RWPE2 (cell line): ENCODE measurements around the gene ARHGAP9.
"Not testable (repeated sequence)": the region's sequence is repeated elsewhere in the genome, so short reads cannot be mapped to it uniquely, and the experiment has no call there.

Experiments used
- ATAC-seq: fragments of 200-7000 bp; cut with Tn5 transposase; 3 replicates; pipeline ENCODE4 v1.9.1; 2021; ENCODE audit warnings: low read depth
- DNase-seq: peaks from one replicate; pipeline ENCODE4 v3.0.0-alpha.2; 2020; ENCODE audit warnings: low spot score
- H3K27ac ChIP-seq: fragments of 450-650 bp; 2 replicates; pipeline ENCODE4 v1.5.1; 2017; ENCODE audit warnings: mild to moderate bottlenecking; ENCODE audit not compliant: poor library complexity, severe bottlenecking
- H3K27me3 ChIP-seq: fragments of 250-450 bp; sonication (Bioruptor Pico); 2 replicates; pipeline ENCODE4 v1.5.1; 2021; ENCODE audit warnings: mild to moderate bottlenecking, moderate library complexity; ENCODE audit not compliant: insufficient read depth, poor library complexity, severe bottlenecking
- H3K36me3 ChIP-seq: fragments of 250-450 bp; sonication (Bioruptor Pico); 2 replicates; pipeline ENCODE4 v1.5.1; 2020; ENCODE audit warnings: low read depth, mild to moderate bottlenecking, moderate library complexity
- H3K4me1 ChIP-seq: fragments of 250-450 bp; sonication (Bioruptor Pico); 2 replicates; pipeline ENCODE4 v1.5.1; 2021; ENCODE audit warnings: mild to moderate bottlenecking, moderate library complexity; ENCODE audit not compliant: insufficient read depth, poor library complexity, severe bottlenecking
- H3K4me3 ChIP-seq: fragments of 250-450 bp; sonication (Bioruptor Pico); 2 replicates; pipeline ENCODE4 v1.5.1; 2021; ENCODE audit warnings: mild to moderate bottlenecking, moderate library complexity; ENCODE audit not compliant: severe bottlenecking
- H3K9me3 ChIP-seq: fragments of 250-450 bp; sonication (Bioruptor Pico); 2 replicates; pipeline ENCODE4 v1.5.1; 2021; ENCODE audit warnings: mild to moderate bottlenecking, moderate library complexity; ENCODE audit not compliant: severe bottlenecking
- TF ChIP-seq, protein P1 (sequence below): fragments of 450-650 bp; IDR thresholded peaks from one replicate; pipeline ENCODE4 v1.5.1; 2017; ENCODE audit warnings: mild to moderate bottlenecking, moderate library complexity; ENCODE audit not compliant: poor library complexity, severe bottlenecking

Gene ARHGAP9

DNA sequence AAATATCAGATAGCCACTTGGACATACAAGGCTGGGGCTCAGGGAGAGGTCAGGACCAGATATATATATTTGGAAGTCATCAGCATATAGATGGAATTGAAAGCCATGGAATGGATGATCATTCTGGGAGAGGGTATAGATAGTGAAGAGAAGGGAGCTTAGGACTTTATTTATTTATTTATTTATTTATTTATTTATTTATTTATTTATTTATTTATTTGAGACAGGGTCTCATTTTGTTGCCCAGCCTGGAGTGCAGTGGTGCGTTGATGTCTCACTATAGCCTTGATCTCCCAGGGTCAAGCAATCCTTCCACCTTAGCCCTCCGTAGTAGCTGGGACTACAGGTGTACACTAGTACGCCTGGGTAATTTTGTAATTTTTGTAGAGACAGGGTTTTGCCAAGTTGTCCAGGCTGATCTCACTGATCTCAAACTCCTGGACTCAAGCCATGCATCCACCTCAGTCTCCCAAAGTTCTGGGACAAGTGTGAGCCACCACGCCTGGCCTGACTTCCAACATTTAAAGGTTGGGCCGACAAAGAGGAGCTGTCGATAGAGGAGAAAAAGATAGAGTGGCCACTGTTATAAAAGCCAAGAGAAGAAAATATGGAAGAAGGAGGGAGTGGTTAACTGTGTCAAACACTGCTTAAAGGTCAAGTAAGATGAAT is 33.2 kb downstream of the ARHGAP9 start:
- H3K4me1 ChIP-seq = no peaks in the 10 kb centered on the region
- no peak overlapping the region for H3K4me3 ChIP-seq
- no peaks in the 10 kb centered on the region for H3K36me3 ChIP-seq
- no peaks in the 10 kb centered on the region for H3K9me3 ChIP-seq
- TF ChIP-seq, protein P1, sequence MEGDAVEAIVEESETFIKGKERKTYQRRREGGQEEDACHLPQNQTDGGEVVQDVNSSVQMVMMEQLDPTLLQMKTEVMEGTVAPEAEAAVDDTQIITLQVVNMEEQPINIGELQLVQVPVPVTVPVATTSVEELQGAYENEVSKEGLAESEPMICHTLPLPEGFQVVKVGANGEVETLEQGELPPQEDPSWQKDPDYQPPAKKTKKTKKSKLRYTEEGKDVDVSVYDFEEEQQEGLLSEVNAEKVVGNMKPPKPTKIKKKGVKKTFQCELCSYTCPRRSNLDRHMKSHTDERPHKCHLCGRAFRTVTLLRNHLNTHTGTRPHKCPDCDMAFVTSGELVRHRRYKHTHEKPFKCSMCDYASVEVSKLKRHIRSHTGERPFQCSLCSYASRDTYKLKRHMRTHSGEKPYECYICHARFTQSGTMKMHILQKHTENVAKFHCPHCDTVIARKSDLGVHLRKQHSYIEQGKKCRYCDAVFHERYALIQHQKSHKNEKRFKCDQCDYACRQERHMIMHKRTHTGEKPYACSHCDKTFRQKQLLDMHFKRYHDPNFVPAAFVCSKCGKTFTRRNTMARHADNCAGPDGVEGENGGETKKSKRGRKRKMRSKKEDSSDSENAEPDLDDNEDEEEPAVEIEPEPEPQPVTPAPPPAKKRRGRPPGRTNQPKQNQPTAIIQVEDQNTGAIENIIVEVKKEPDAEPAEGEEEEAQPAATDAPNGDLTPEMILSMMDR = no peak
- ATAC-seq (no peak), DNase-seq (no peak)
- H3K27me3 ChIP-seq = no peaks in the 10 kb centered on the region
- no peak overlapping the region for H3K27ac ChIP-seq

DNA sequence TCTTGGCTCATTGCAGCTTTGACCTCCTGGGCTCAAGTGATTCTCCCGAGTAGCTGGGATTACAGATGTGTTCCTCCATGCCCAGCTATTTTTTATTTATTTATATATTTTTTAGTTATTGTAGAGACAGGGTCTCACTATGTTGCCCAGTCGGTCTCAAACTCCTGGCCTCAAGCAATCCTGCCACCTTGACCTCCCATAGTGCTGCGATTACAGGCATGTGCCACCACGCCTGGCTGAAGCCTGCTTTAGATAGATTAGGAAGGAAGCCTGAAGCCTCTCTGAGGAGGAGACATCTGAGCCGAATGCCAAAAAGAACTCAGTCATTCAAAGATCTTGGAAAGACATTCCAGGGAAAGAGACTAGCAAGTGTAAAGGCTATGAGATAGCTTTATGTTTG is 34.9 kb downstream of the ARHGAP9 start:
- Histone ChIP-seq H3K4me1 (no peaks in the 10 kb centered on the region), H3K36me3 (no peaks in the 10 kb centered on the region), H3K9me3 (no peaks in the 10 kb centered on the region), H3K27ac (no peak overlapping the region), H3K27me3 (no peaks in the 10 kb centered on the region), H3K4me3 (no peak overlapping the region)
- TF ChIP-seq, protein P1 = no peak
- DNase-seq (no peak), ATAC-seq (no peak)

DNA sequence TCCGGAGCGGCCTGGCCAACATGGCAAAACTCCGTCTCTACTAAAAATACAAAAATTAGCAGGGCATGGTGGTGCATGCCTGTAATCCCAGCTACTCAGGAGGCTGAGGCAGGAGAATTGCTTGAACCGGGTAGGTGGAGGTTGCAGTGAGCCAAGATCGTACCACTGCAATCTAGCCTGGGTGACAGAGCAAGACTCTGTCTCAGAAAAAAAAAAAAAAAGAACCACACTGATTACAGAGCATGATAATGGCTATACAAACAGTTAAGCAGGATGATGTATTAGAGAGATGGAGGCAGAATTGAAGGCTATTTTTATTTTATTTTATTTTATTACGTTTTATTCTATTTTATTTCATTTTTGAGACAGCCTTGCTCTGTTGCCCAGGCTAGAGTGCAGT is 35.3 kb downstream of the ARHGAP9 start:
- not testable (repeated sequence) for H3K4me3 ChIP-seq, DNase-seq, ATAC-seq, H3K27me3 ChIP-seq, H3K4me1 ChIP-seq, H3K27ac ChIP-seq, H3K36me3 ChIP-seq, H3K9me3 ChIP-seq

DNA sequence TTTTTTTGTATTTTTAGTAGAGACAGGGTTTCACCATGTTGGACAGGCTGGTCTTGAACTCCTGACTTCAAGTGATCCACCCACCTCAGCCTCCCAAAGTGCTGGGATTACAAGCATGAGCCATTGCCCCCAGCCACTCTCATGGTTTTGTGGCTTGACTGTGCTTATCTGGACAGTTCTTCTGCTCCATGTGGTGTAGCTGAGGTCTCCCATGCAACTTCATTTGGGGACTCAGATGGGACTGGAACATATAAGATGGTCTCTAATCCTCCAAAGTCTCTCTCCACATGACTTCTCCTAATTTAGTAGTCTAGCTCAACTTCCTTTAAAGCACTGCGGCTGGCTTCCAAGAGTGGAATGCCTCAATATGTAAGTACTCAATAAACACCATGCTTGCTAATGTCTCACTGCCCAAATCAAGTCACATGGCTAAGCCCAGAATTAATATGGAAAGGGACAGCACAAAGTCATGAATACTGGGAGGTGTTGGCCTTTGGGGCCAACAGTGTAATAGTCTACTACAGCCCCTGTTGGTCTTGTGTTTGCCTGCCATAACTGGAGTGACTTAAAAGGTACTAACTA is 37.7 kb downstream of the ARHGAP9 start:
- Histone ChIP-seq H3K36me3 (no peaks in the 10 kb centered on the region), H3K27me3 (no peaks in the 10 kb centered on the region), H3K27ac (no peak overlapping the region), H3K4me1 (no peaks in the 10 kb centered on the region), H3K9me3 (no peaks in the 10 kb centered on the region), H3K4me3 (no peak overlapping the region)
- TF ChIP-seq, protein P1 = no peak
- ATAC-seq (no peak), DNase-seq (no peak)

DNA sequence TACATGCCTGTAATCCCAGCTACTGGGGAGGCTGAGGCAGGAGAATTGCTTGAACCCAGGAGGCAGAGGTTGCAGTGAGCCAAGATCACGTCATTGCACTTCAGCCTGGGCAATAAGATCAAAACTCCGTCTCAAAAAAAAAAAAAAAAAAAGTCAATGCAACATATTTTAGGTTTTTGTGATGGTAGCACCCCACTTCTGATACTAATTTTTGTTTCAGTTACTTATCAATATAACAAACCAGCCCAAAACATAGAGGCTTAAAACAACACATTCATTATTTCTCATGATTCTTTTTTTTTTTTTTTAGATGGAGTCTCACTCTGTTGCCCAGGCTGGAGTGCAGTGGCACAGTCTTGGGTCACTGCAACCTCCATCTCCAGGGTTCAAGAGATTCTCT is 38.3 kb downstream of the ARHGAP9 start:
- not testable (repeated sequence) for DNase-seq, H3K36me3 ChIP-seq, H3K27ac ChIP-seq, H3K9me3 ChIP-seq, H3K27me3 ChIP-seq, H3K4me1 ChIP-seq, ATAC-seq, H3K4me3 ChIP-seq

DNA sequence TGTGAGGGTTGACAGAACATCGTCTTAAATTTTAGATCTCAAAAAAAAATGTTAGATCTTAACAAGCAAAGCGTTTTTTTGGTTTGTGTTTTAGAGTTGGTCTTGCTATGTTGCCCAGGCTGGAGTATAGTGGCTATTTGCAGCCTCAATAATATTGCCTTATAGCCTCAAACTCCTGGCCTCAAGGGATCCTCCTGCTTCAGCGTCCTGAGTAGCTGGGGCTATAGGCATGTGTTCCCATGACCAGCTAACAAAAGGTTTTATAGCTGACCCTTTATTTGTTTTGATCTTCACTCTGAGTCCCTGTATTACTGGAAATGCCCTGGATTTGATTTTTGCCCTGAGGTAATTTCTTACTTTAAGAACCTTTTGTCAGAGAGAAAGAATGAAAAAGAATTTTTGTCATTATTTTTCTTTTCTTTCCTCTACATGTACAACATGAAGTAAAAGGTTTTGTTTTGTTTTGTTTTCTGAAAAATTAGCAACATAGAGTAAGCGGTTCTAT is 39.9 kb downstream of the ARHGAP9 start:
- no peaks in the 10 kb centered on the region for H3K36me3 ChIP-seq
- ATAC-seq = no peak
- no peak for DNase-seq

More for the DNA sequence above, 39.9 kb downstream of the ARHGAP9 start:
- H3K4me3 ChIP-seq = no peak overlapping the region
- no peaks in the 10 kb centered on the region for H3K9me3 ChIP-seq
- H3K27me3 ChIP-seq = no peaks in the 10 kb centered on the region
- H3K4me1 ChIP-seq = no peaks in the 10 kb centered on the region
- H3K27ac ChIP-seq = no peak overlapping the region
- TF ChIP-seq, protein P1 = no peak
